H1 (cell line): Measurements from ENCODE around the gene SLMAP. TPM values are rescaled to one million over a fixed set of nuclear protein-coding genes. Genes with fewer than 3 reads are reported as not detected.

Experiments
- CTCF ChIA-PET: fragments of 300-600 bp; sonication (Branson Sonifier 250); formaldehyde crosslinking; loops from one replicate; lab custom pipeline; 2021; ENCODE audit not compliant: partially characterized antibody; lab: Charles Lee
- POLR2A ChIA-PET: fragments of 300-600 bp; sonication (Branson Sonifier 250); formaldehyde crosslinking; loops from one replicate; lab custom pipeline; 2021; ENCODE audit warnings: inconsistent platforms; ENCODE audit not compliant: partially characterized antibody; lab: Charles Lee
- DNase-seq, 2 experiments: peaks; one replicate each; pipeline versions ENCODE4 v3.0.0 to v3.0.0-alpha.2; 2010 to 2022; ENCODE audit warnings: low spot score in 2 of 2, low read depth in 1 of 2, mixed read lengths in 1 of 2
- FAIRE-seq: peaks from 2 replicates; lab custom pipeline; 2011; peaks lifted over from hg19 to GRCh38; lab: Jason Lieb, UNC
- H2AFZ ChIP-seq: 2 replicates; pipeline ENCODE4 v1.8.1; 2012; ENCODE audit warnings: low read length, inconsistent platforms
- H2AK5ac ChIP-seq: 2 replicates; pipeline ENCODE4 v1.6.1; 2013; ENCODE audit warnings: low read depth, low read length
- H2BK120ac ChIP-seq: replicated peaks from 2 replicates; pipeline ENCODE3; 2013; ENCODE audit warnings: low read depth, low read length, inconsistent platforms
- H2BK12ac ChIP-seq: 2 replicates; pipeline ENCODE4 v1.6.1; 2013; ENCODE audit warnings: low read depth, low read length
- H2BK15ac ChIP-seq: 2 replicates; pipeline ENCODE4 v1.6.1; 2013; ENCODE audit warnings: low read length
- H2BK20ac ChIP-seq: 2 replicates; pipeline ENCODE4 v1.6.1; 2013; ENCODE audit warnings: low read length
- H2BK5ac ChIP-seq: 2 replicates; pipeline ENCODE4 v1.6.1; 2013; ENCODE audit warnings: low read depth, low read length
- H3K14ac ChIP-seq: 2 replicates; pipeline ENCODE4 v1.6.1; 2013; ENCODE audit warnings: inconsistent platforms; ENCODE audit not compliant: insufficient read length
- H3K18ac ChIP-seq: 2 replicates; pipeline ENCODE4 v1.6.1; 2013; ENCODE audit warnings: low read length; ENCODE audit errors: extremely low read depth
- H3K23ac ChIP-seq: 2 replicates; pipeline ENCODE4 v1.6.1; 2013; ENCODE audit warnings: inconsistent platforms; ENCODE audit not compliant: insufficient read length
- H3K23me2 ChIP-seq: 2 replicates; pipeline ENCODE4 v1.6.1; 2013; ENCODE audit warnings: low read depth, low read length
- H3K27ac ChIP-seq: 2 replicates; pipeline ENCODE4 v1.6.1; 2011; ENCODE audit warnings: low read depth, low read length, inconsistent platforms
- H3K27me3 ChIP-seq, 4 experiments: replicated peaks in 1 of 4; 1 replicate in 1 of 4; 2 replicates in 3 of 4; pipeline versions ENCODE4 v1.6.1 to v1.8.1; 2011 to 2013; ENCODE audit warnings: low read length in 3 of 4, mild to moderate bottlenecking in 3 of 4, inconsistent platforms in 2 of 4, mixed read lengths in 2 of 4, moderate library complexity in 1 of 4; ENCODE audit not compliant: control insufficient read depth in 3 of 4, insufficient read depth in 3 of 4; ENCODE audit errors: extremely low read depth in 1 of 4
- H3K36me3 ChIP-seq, 4 experiments: 2 replicates each; pipeline versions ENCODE4 v1.6.1 to v1.8.1; 2011 to 2013; ENCODE audit warnings: mild to moderate bottlenecking in 4 of 4, low read length in 3 of 4, moderate library complexity in 2 of 4, control low read depth in 1 of 4, inconsistent platforms in 1 of 4; ENCODE audit not compliant: insufficient read depth in 4 of 4, control insufficient read depth in 2 of 4
- H3K4ac ChIP-seq: replicated peaks from 2 replicates; pipeline ENCODE3; 2013; ENCODE audit warnings: low read length, low read depth, mixed read lengths, inconsistent platforms; ENCODE audit not compliant: insufficient read length
- H3K4me1 ChIP-seq, 4 experiments: replicated peaks in 1 of 4; 1 replicate in 1 of 4; 2 replicates in 3 of 4; pipeline versions ENCODE4 v1.6.1 to v1.8.1; 2011 to 2013; ENCODE audit warnings: low read length in 3 of 4, inconsistent platforms in 2 of 4, mixed read lengths in 1 of 4; ENCODE audit not compliant: insufficient read depth in 4 of 4, control insufficient read depth in 3 of 4
- H3K4me2 ChIP-seq, 2 experiments: 2 replicates each; pipeline versions ENCODE4 v1.6.1 to v1.8.1; 2011 to 2013; ENCODE audit warnings: low read depth in 2 of 2, low read length in 2 of 2, control low read depth in 1 of 2, inconsistent platforms in 1 of 2, mild to moderate bottlenecking in 1 of 2; ENCODE audit not compliant: insufficient read depth in 1 of 2
- H3K4me3 ChIP-seq, 4 experiments: fragments of 200-600, 300-600 bp in 1 of 4; sonication (generic), shearing (Covaris generic), sonication (Bioruptor Twin) in 1 of 4; 2 replicates each; pipeline versions ENCODE4 v1.5.1 to v1.8.1; 2011 to 2016; ENCODE audit warnings: low read length in 4 of 4, low read depth in 3 of 4, control low read depth in 2 of 4, inconsistent platforms in 2 of 4, mild to moderate bottlenecking in 2 of 4, mixed read lengths in 1 of 4, moderate library complexity in 1 of 4; ENCODE audit not compliant: insufficient read depth in 2 of 4; ENCODE audit errors: extremely low read depth in 1 of 4
- H3K56ac ChIP-seq: replicated peaks from 2 replicates; pipeline ENCODE3; 2013; ENCODE audit warnings: low read depth, mild to moderate bottlenecking, mixed read lengths, low read length, inconsistent platforms; ENCODE audit not compliant: insufficient read length
- H3K79me1 ChIP-seq: 2 replicates; pipeline ENCODE4 v1.6.1; 2013; ENCODE audit warnings: low read depth, low read length, control low read depth
- H3K79me2 ChIP-seq, 2 experiments: 2 replicates each; pipeline versions ENCODE4 v1.6.1 to v1.8.1; 2012 to 2013; ENCODE audit warnings: low read length in 2 of 2, mild to moderate bottlenecking in 2 of 2, inconsistent platforms in 1 of 2; ENCODE audit not compliant: insufficient read depth in 2 of 2, control insufficient read depth in 1 of 2
- H3K9ac ChIP-seq, 4 experiments: replicated peaks in 1 of 4; 1 replicate in 1 of 4; 2 replicates in 3 of 4; pipeline versions ENCODE4 v1.6.1 to v1.8.1; 2011 to 2013; ENCODE audit warnings: low read depth in 3 of 4, low read length in 3 of 4, control low read depth in 2 of 4, mild to moderate bottlenecking in 2 of 4, moderate library complexity in 2 of 4, inconsistent platforms in 1 of 4; ENCODE audit errors: extremely low read depth in 1 of 4
- H3K9me3 ChIP-seq, 2 experiments: 2 replicates each; pipeline versions ENCODE4 v1.6.1 to v1.8.1; 2012 to 2013; ENCODE audit warnings: mild to moderate bottlenecking in 2 of 2, moderate library complexity in 2 of 2, control low read depth in 1 of 2, inconsistent platforms in 1 of 2, low read depth in 1 of 2, low read length in 1 of 2, mixed read lengths in 1 of 2; ENCODE audit not compliant: insufficient read depth in 2 of 2
- H4K20me1 ChIP-seq, 2 experiments: replicated peaks in 1 of 2; 2 replicates each; pipeline versions ENCODE3 to v1.8.1; 2011 to 2013; ENCODE audit warnings: inconsistent platforms in 2 of 2, low read length in 2 of 2, mild to moderate bottlenecking in 1 of 2; ENCODE audit not compliant: insufficient read depth in 2 of 2, control insufficient read depth in 1 of 2
- H4K5ac ChIP-seq: 2 replicates; pipeline ENCODE4 v1.6.1; 2013; ENCODE audit warnings: low read length, low read depth, mixed read lengths, inconsistent platforms; ENCODE audit not compliant: insufficient read length
- H4K8ac ChIP-seq: 2 replicates; pipeline ENCODE4 v1.8.0; 2013; ENCODE audit warnings: mild to moderate bottlenecking, moderate library complexity, low read length, inconsistent platforms; ENCODE audit not compliant: insufficient read depth; ENCODE audit errors: extremely low read depth
- H4K91ac ChIP-seq: replicated peaks from 2 replicates; pipeline ENCODE3; 2013; ENCODE audit warnings: low read length, mixed read lengths, inconsistent platforms; ENCODE audit not compliant: insufficient read length
- BCL11A ChIP-seq, 2 experiments: IDR thresholded peaks; one replicate each; pipeline ENCODE4 v1.6.1; 2011; ENCODE audit warnings: low read depth in 2 of 2, low read length in 2 of 2, mild to moderate bottlenecking in 2 of 2
- CHD1 ChIP-seq: IDR thresholded peaks from 2 replicates; pipeline ENCODE4 v1.6.1; 2012; ENCODE audit warnings: low read depth, low read length, improper control_type of control experiment
- E2F6 ChIP-seq: IDR thresholded peaks from 2 replicates; pipeline ENCODE4 v1.6.1; 2012; ENCODE audit warnings: inconsistent platforms
- EP300 ChIP-seq, 2 experiments: IDR thresholded peaks; 1 replicate in 1 of 2; 2 replicates in 1 of 2; pipeline ENCODE4 v1.6.1; 2011 to 2012; ENCODE audit warnings: low read depth in 2 of 2, low read length in 2 of 2, mild to moderate bottlenecking in 2 of 2, borderline replicate concordance in 1 of 2, inconsistent platforms in 1 of 2, moderate library complexity in 1 of 2
- HDAC2 ChIP-seq, 2 experiments: fragments of 300-600 bp in 1 of 2; sonication (generic) in 1 of 2; IDR thresholded peaks; 2 replicates each; pipeline ENCODE4 v1.6.1; 2011 to 2012; ENCODE audit warnings: low read depth in 2 of 2, low read length in 2 of 2, mild to moderate bottlenecking in 2 of 2, moderate library complexity in 2 of 2, borderline replicate concordance in 1 of 2, inconsistent platforms in 1 of 2
- JUND ChIP-seq: IDR thresholded peaks from 2 replicates; pipeline ENCODE4 v1.6.1; 2011; ENCODE audit warnings: mild to moderate bottlenecking, improper control_type of control experiment, low read length
- KDM1A ChIP-seq: fragments of 200-600, 300-600 bp; sonication (generic); IDR thresholded peaks from 2 replicates; pipeline ENCODE4 v1.7.1; 2016; ENCODE audit warnings: mild to moderate bottlenecking, low read length, borderline replicate concordance
- KDM4A ChIP-seq: IDR thresholded peaks from one replicate; pipeline ENCODE4 v1.7.1; 2012; ENCODE audit warnings: low read depth, mild to moderate bottlenecking, moderate library complexity, low read length, inconsistent platforms; ENCODE audit not compliant: severe bottlenecking
- NANOG ChIP-seq: IDR thresholded peaks from 2 replicates; pipeline ENCODE4 v1.6.1; 2011; ENCODE audit warnings: low read length, low read depth, mild to moderate bottlenecking, inconsistent platforms; ENCODE audit not compliant: insufficient read depth, poor library complexity, severe bottlenecking
- NRF1 ChIP-seq: IDR thresholded peaks from 2 replicates; pipeline ENCODE4 v1.6.1; 2011; ENCODE audit warnings: mild to moderate bottlenecking, low read depth, low read length, improper control_type of control experiment
- RBBP5 ChIP-seq: IDR thresholded peaks from 2 replicates; pipeline ENCODE4 v1.7.1; 2012; ENCODE audit warnings: low read depth, mild to moderate bottlenecking, inconsistent platforms, low read length, moderate library complexity, borderline replicate concordance
- SRF ChIP-seq: IDR thresholded peaks from 2 replicates; pipeline ENCODE4 v1.6.1; 2011; ENCODE audit warnings: mild to moderate bottlenecking, low read depth, low read length, moderate library complexity
- WGBS, 2 experiments: shearing (Covaris generic) in 1 of 2; methylation state at CpG; one replicate each; pipeline versions ENCODE4 v1.1.6 to v1.1.7; 2013 to 2015; ENCODE audit warnings: low lambda C conversion rate in 2 of 2, mixed read lengths in 2 of 2, inconsistent platforms in 1 of 2, low coverage in 1 of 2, missing lambda C conversion rate in 1 of 2; ENCODE audit not compliant: insufficient replicate concordance in 2 of 2, insufficient coverage in 1 of 2, insufficient read length in 1 of 2; ENCODE audit errors: extremely low coverage in 1 of 2, missing lambda C conversion rate in 1 of 2; 5-methylcytosine and 5-hydroxymethylcytosine counted together
- polyA plus RNA-seq, 7 experiments: library from polyadenylated mRNA; depleted of rRNA in 3 of 7; stranded (reverse) in 5 of 7; unstranded in 2 of 7; fragments of >200 nt in 5 of 7; fragments of 200-250 nt in 2 of 7; gene quantifications; 1 replicate in 5 of 7; 2 replicates in 1 of 7; 4 replicates in 1 of 7; pipeline versions ENCODE4 v1.2.1 to v1.2.3, GENCODE V29; 2011 to 2013; ENCODE audit warnings: missing spikeins in 2 of 7, mixed read lengths in 2 of 7
- total RNA-seq: library from RNA; stranded (reverse); fragmentation: NEBNext Ultra II Directional; extraction: Animal tissue kit (Norgen Biotek cat#: 25700); gene quantifications from 2 replicates; pipeline ENCODE4 v1.2.1, GENCODE V29; 2021

The SLMAP gene
- total and polyA plus RNA-seq, 2 of the 8 experiments (the other 6 are each of a cell fraction or from before 2014, with no cell fraction given) = 13.6 to 70.4 TPM

GRCh38 chr3:57810048-57810447 is 53.9 kb downstream of the SLMAP start:
- H4K5ac ChIP-seq = no peak overlapping the region
- no peak overlapping the region for H2BK15ac ChIP-seq
- no peak overlapping the region for H3K14ac ChIP-seq
- H2AK5ac ChIP-seq = no peak overlapping the region
- no peak overlapping the region for H3K27ac ChIP-seq
- H3K36me3 ChIP-seq = no peaks in the 10 kb centered on the region
- H4K8ac ChIP-seq = peak overlapping the region; percentile 43; the same call in 1 of the 2 replicates
- H3K4me3 ChIP-seq = no peak overlapping the region
- DNase-seq (no peak), FAIRE-seq (no peak)
- no peak overlapping the region for H3K9ac ChIP-seq
- ChIA-PET POLR2A (interaction anchor here (1.8 kb wide), 1 partner anchor 9 kb away, joined by 8 read pairs; no protein-coding TSS in a partner anchor), CTCF (interaction anchor here (0.6 to 1.4 kb wide), 2 partner anchors 10 to 48 kb away, joined by 3 to 4 read pairs; no protein-coding TSS in a partner anchor)
- H3K79me2 ChIP-seq = peaks cover 0 to 95% of the 10 kb centered on the region in 2 experiments; a peak in 2 of 4 replicates
- H2BK120ac ChIP-seq = no peak overlapping the region
- H3K9me3 ChIP-seq = no peaks in the 10 kb centered on the region
- H2BK12ac ChIP-seq = peak overlapping the region; percentile 17; the same call in 1 of the 2 replicates
- H2BK20ac ChIP-seq = no peak overlapping the region
- no peaks in the 10 kb centered on the region for H3K23me2 ChIP-seq
- no peak overlapping the region for H3K4ac ChIP-seq
- WGBS, 2 experiments = 89% methylated on average over 7 of the region's 7 CpGs; no CpG with 5 or more reads in 1 of the 2 experiments
- H4K91ac ChIP-seq = no peak overlapping the region
- no peak overlapping the region for H2AFZ ChIP-seq
- H3K18ac ChIP-seq = no peak overlapping the region
- H3K56ac ChIP-seq = no peak overlapping the region
- H3K23ac ChIP-seq = no peak overlapping the region
- H3K4me1 ChIP-seq = peaks cover 3 to 11% (median 7%) of the 10 kb centered on the region in 4 experiments; a peak in 6 of 7 replicates
- H4K20me1 ChIP-seq = peaks cover 4 to 12% of the 10 kb centered on the region in 2 experiments
- no peaks in the 10 kb centered on the region for H3K27me3 ChIP-seq
- no peak overlapping the region for H3K4me2 ChIP-seq
- H3K79me1 ChIP-seq = peaks cover 4% of the 10 kb centered on the region
- no peak overlapping the region; the same call in 1 of the 2 replicates for H2BK5ac ChIP-seq
- no peak for TF ChIP-seq SRF
- TF ChIP-seq NRF1 = no peak
- TF ChIP-seq NANOG = no peak
- no peak for TF ChIP-seq CHD1
- TF ChIP-seq KDM4A = no peak
- no peak for TF ChIP-seq HDAC2 (IDR thresholded peaks at IDR 0.05; ENCODE audit: borderline replicate concordance in 1 of 2, low read depth in 2 of 2, low read length in 2 of 2)
- TF ChIP-seq KDM1A = no peak
- TF ChIP-seq EP300 (IDR thresholded peaks at IDR 0.05; ENCODE audit: borderline replicate concordance in 1 of 2, low read depth in 2 of 2, low read length in 2 of 2) = no peak
- no peak for TF ChIP-seq BCL11A (IDR thresholded peaks at IDR 0.05; ENCODE audit: low read depth in 2 of 2, low read length in 2 of 2)
- no peak for TF ChIP-seq JUND
- no peak for TF ChIP-seq RBBP5
- no peak for TF ChIP-seq E2F6
